GM12878 (cell line): ENCODE measurements around the gene DYDC2. TPM values are rescaled to one million over a fixed set of nuclear protein-coding genes. Genes with fewer than 3 reads are reported as not detected.

Experiments used
- ATAC-seq: fragments of 200-7000 bp; cut with Tn5 transposase; 3 replicates; pipeline ENCODE4 v1.9.1; 2020; ENCODE audit warnings: mild to moderate bottlenecking, moderate library complexity
- BruUV-seq: library from RNA; stranded (reverse); fragments of 400-500 nt; replicated peaks from 2 replicates; lab custom pipeline; 2021; lab: Mats Ljungman, UMichigan
- CTCF ChIA-PET: fragments of 300-600 bp; sonication (Branson Sonifier 250); formaldehyde crosslinking; extraction: SDS; loops from one replicate; lab custom pipeline; 2021; ENCODE audit warnings: inconsistent platforms; lab: Yijun Ruan, JAX
- POLR2A ChIA-PET: fragments of 350-600 bp; formaldehyde crosslinking; extraction: SDS; loops from one replicate; lab custom pipeline; 2021; ENCODE audit warnings: inconsistent platforms; lab: Charles Lee
- RAD21 ChIA-PET: fragments of 300-600 bp; sonication (Branson Sonifier 250); formaldehyde crosslinking; loops from one replicate; lab custom pipeline; 2023; ENCODE audit warnings: antibody characterized with exemption; ENCODE audit not compliant: unreplicated experiment; lab: Charles Lee
- SMC1A ChIA-PET: fragments of 300-600 bp; sonication (Branson Sonifier 250); formaldehyde crosslinking; loops from one replicate; lab custom pipeline; 2023; ENCODE audit not compliant: unreplicated experiment, uncharacterized antibody; lab: Charles Lee
- DNase-seq: peaks from one replicate; pipeline ENCODE4 v3.0.0-alpha.2; 2011; ENCODE audit warnings: low read depth, low spot score
- FAIRE-seq: peaks from 3 replicates; lab custom pipeline; 2011; peaks lifted over from hg19 to GRCh38; lab: Jason Lieb, UNC
- H2AFZ ChIP-seq: 2 replicates; pipeline ENCODE4 v1.6.0; 2011; ENCODE audit warnings: low read depth, low read length, control low read depth; ENCODE audit not compliant: control insufficient read depth
- H3K27ac ChIP-seq: 2 replicates; pipeline ENCODE4 v1.5.1; 2011; ENCODE audit warnings: control low read depth; ENCODE audit not compliant: control insufficient read depth, insufficient read depth
- H3K27me3 ChIP-seq, 2 experiments: replicated peaks in 1 of 2; 2 replicates each; pipeline versions ENCODE4 v1.6.0 to v1.6.1; 2011; ENCODE audit warnings: low read length in 1 of 2; ENCODE audit not compliant: control insufficient read depth in 2 of 2, insufficient read depth in 2 of 2
- H3K36me3 ChIP-seq, 2 experiments: 2 replicates each; pipeline ENCODE4 v1.5.1; 2011; ENCODE audit warnings: low read length in 1 of 2; ENCODE audit not compliant: control insufficient read depth in 2 of 2, insufficient read depth in 2 of 2
- H3K4me1 ChIP-seq: 2 replicates; pipeline ENCODE4 v1.6.1; 2011; ENCODE audit warnings: mild to moderate bottlenecking, low read length, moderate library complexity, mixed read lengths; ENCODE audit not compliant: control insufficient read depth, insufficient read depth
- H3K4me2 ChIP-seq: 2 replicates; pipeline ENCODE4 v1.6.0; 2011; ENCODE audit warnings: control low read depth; ENCODE audit not compliant: control insufficient read depth, insufficient read depth
- H3K4me3 ChIP-seq: fragments of 200-600 bp; sonication (generic); 2 replicates; pipeline ENCODE4 v1.5.1; 2016
- H3K79me2 ChIP-seq: 2 replicates; pipeline ENCODE4 v1.6.0; 2011; ENCODE audit warnings: low read length; ENCODE audit not compliant: control insufficient read depth, insufficient read depth
- H3K9ac ChIP-seq: 2 replicates; pipeline ENCODE4 v1.8.0; 2011; ENCODE audit warnings: low read length, control low read depth, mixed read lengths; ENCODE audit not compliant: control insufficient read depth, insufficient read depth
- H3K9me3 ChIP-seq: replicated peaks from 3 replicates; pipeline ENCODE4 v1.5.1; 2011; ENCODE audit warnings: mild to moderate bottlenecking, low read length; ENCODE audit not compliant: control insufficient read depth, insufficient read depth
- H4K20me1 ChIP-seq: 2 replicates; pipeline ENCODE4 v1.6.0; 2011; ENCODE audit not compliant: control insufficient read depth, insufficient read depth
- MXI1 ChIP-seq: fragments of 150-350 bp; IDR thresholded peaks from 2 replicates; pipeline ENCODE4 v1.6.1; 2011; ENCODE audit warnings: low read depth, mild to moderate bottlenecking, inconsistent platforms, low read length, improper control_type of control experiment
- POU2F2 ChIP-seq: IDR thresholded peaks from 3 replicates; pipeline ENCODE4 v1.6.1; 2011; ENCODE audit warnings: low read depth, mild to moderate bottlenecking, low read length, borderline replicate concordance
- WGBS: methylation state at CpG from one replicate; pipeline ENCODE4 v1.1.6; 2016; ENCODE audit warnings: low lambda C conversion rate; ENCODE audit not compliant: insufficient replicate concordance, insufficient coverage; ENCODE audit errors: missing lambda C conversion rate; 5-methylcytosine and 5-hydroxymethylcytosine counted together
- in situ Hi-C: fragments of 300-500 bp; cut with MboI; formaldehyde crosslinking; loops from 9 replicates; pipeline ENCODE4 v1.14.3; 2018; ENCODE audit warnings: mixed read lengths
- intact Hi-C: fragments of 100-400 bp; cut with micrococcal nuclease; formaldehyde crosslinking; loops from one replicate; pipeline ENCODE4 v1.14.2; 2022; ENCODE audit not compliant: unreplicated experiment
- polyA plus RNA-seq, 11 experiments: library from polyadenylated mRNA; depleted of rRNA in 4 of 11; unstranded in 6 of 11; stranded (reverse) in 5 of 11; fragments of >200 nt; fragmentation: Nextera tagmentation in 4 of 11; fragmentation: Illumina TruSeq in 1 of 11; extraction: Ambion mirVana in 4 of 11; extraction: Trizol in 1 of 11; gene quantifications; 1 replicate in 1 of 11; 2 replicates in 10 of 11; pipeline versions ENCODE4 v1.2.1 to v1.2.3, GENCODE V29; 2011 to 2016; ENCODE audit warnings: inconsistent platforms in 2 of 11, missing spikeins in 2 of 11, low read depth in 1 of 11
- total RNA-seq, 4 experiments: library from RNA; depleted of rRNA in 3 of 4; stranded (reverse); fragments of >200 nt in 3 of 4; fragmentation: Illumina TruSeq in 1 of 4; extraction: Trizol in 1 of 4; gene quantifications; 2 replicates each; pipeline versions ENCODE4 v1.2.1 to v1.2.3, GENCODE V29; 2013 to 2021
- TF ChIP-seq, protein P1 (sequence below): fragments of 450-650 bp; formaldehyde crosslinking; IDR thresholded peaks from 2 replicates; pipeline ENCODE4 v1.4.0; 2022; ENCODE audit warnings: mild to moderate bottlenecking, moderate library complexity
- TF ChIP-seq, protein P2 (sequence below): fragments of 450-650 bp; IDR thresholded peaks from 2 replicates; pipeline ENCODE4 v1.6.1; 2018; ENCODE audit warnings: mild to moderate bottlenecking, low read depth, moderate library complexity; ENCODE audit not compliant: partially characterized antibody
- TF ChIP-seq, protein P3 (sequence below): fragments of 450-650 bp; IDR thresholded peaks from 2 replicates; pipeline ENCODE4 v1.6.1; 2017; ENCODE audit warnings: antibody characterized with exemption, mild to moderate bottlenecking, moderate library complexity

The DYDC2 gene
- total and polyA plus RNA-seq, 10 of the 15 experiments (the other 5 are each of a cell fraction or from before 2014, with no cell fraction given): 0.18 TPM; not detected in 9

GRCh38 chr10:80319725-80320290, 36.8 kb upstream of the DYDC2 start:
- in situ Hi-C loops (no loop called here), intact Hi-C loops (no loop called here)
- H3K4me1 ChIP-seq: no peaks in the 10 kb centered on the region
- ATAC-seq (no peak), FAIRE-seq (no peak), DNase-seq (no peak)
- H3K4me2 ChIP-seq: no peak overlapping the region
- ChIA-PET SMC1A (no interaction called here), POLR2A (no interaction called here), CTCF (no interaction called here), RAD21 (no interaction called here)
- 21% methylated on average over 2 of the region's 2 CpGs for WGBS
- no peak overlapping the region for H3K9ac ChIP-seq
- H3K79me2 ChIP-seq: no peaks in the 10 kb centered on the region
- H2AFZ ChIP-seq: no peak overlapping the region
- no peak overlapping the region for H3K4me3 ChIP-seq
- H4K20me1 ChIP-seq: no peaks in the 10 kb centered on the region
- H3K36me3 ChIP-seq: no peaks in the 10 kb centered on the region
- H3K27ac ChIP-seq: no peak overlapping the region
- no peak for TF ChIP-seq MXI1
- TF ChIP-seq, protein P1, sequence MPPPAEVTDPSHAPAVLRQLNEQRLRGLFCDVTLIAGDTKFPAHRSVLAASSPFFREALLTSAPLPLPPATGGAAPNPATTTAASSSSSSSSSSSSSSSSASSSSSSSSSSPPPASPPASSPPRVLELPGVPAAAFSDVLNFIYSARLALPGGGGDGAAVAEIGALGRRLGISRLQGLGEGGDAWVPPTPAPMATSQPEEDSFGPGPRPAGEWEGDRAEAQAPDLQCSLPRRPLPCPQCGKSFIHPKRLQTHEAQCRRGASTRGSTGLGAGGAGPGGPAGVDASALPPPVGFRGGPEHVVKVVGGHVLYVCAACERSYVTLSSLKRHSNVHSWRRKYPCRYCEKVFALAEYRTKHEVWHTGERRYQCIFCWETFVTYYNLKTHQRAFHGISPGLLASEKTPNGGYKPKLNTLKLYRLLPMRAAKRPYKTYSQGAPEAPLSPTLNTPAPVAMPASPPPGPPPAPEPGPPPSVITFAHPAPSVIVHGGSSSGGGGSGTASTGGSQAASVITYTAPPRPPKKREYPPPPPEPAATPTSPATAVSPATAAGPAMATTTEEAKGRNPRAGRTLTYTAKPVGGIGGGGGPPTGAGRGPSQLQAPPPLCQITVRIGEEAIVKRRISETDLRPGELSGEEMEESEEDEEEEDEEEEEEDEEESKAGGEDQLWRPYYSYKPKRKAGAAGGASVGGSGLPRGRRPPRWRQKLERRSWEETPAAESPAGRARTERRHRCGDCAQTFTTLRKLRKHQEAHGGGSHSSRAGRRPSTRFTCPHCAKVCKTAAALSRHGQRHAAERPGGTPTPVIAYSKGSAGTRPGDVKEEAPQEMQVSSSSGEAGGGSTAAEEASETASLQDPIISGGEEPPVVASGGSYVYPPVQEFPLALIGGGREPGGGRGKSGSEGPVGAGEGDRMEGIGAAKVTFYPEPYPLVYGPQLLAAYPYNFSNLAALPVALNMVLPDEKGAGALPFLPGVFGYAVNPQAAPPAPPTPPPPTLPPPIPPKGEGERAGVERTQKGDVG (CRISPR knock-in tag): no peak
- no peak for TF ChIP-seq POU2F2
- H3K27me3 ChIP-seq: peaks cover 0 to 1% of the 10 kb centered on the region in 2 experiments; a peak in 2 of 4 replicates
- BruUV-seq: no TSS peak
- no peaks in the 10 kb centered on the region for H3K9me3 ChIP-seq

DNA sequence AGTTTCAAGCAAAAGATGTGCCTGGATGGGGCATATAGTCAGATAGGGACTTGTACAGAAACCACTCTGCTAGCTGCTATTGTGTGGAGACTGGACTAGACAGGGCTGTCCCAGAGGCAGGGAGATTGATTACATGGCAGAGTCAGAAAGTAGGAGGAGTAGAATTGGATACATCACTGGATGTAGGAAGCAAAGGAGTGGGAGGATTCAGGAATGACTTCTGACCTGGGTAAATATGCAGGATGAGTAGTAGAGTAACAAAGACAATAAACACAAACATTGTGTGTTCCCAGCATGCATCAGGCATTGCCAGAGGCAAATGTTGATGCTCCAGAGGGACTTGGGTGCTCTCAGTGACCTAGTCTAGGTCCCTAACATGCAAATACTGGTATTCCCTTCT, 36.2 kb upstream of the DYDC2 start:
- H4K20me1 ChIP-seq: no peaks in the 10 kb centered on the region
- H3K27ac ChIP-seq: no peak overlapping the region
- ChIA-PET RAD21 (no interaction called here), POLR2A (no interaction called here), CTCF (no interaction called here), SMC1A (no interaction called here)
- in situ Hi-C loops: no loop called here
- BruUV-seq: no TSS peak
- intact Hi-C loops: no loop called here
- H3K79me2 ChIP-seq: no peaks in the 10 kb centered on the region
- peaks cover 0 to 1% of the 10 kb centered on the region in 2 experiments; a peak in 2 of 4 replicates for H3K27me3 ChIP-seq
- DNase-seq (no peak), ATAC-seq (no peak), FAIRE-seq (no peak)
- TF ChIP-seq, protein P2, sequence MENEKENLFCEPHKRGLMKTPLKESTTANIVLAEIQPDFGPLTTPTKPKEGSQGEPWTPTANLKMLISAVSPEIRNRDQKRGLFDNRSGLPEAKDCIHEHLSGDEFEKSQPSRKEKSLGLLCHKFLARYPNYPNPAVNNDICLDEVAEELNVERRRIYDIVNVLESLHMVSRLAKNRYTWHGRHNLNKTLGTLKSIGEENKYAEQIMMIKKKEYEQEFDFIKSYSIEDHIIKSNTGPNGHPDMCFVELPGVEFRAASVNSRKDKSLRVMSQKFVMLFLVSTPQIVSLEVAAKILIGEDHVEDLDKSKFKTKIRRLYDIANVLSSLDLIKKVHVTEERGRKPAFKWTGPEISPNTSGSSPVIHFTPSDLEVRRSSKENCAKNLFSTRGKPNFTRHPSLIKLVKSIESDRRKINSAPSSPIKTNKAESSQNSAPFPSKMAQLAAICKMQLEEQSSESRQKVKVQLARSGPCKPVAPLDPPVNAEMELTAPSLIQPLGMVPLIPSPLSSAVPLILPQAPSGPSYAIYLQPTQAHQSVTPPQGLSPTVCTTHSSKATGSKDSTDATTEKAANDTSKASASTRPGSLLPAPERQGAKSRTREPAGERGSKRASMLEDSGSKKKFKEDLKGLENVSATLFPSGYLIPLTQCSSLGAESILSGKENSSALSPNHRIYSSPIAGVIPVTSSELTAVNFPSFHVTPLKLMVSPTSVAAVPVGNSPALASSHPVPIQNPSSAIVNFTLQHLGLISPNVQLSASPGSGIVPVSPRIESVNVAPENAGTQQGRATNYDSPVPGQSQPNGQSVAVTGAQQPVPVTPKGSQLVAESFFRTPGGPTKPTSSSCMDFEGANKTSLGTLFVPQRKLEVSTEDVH: no peak
- TF ChIP-seq, protein P3, sequence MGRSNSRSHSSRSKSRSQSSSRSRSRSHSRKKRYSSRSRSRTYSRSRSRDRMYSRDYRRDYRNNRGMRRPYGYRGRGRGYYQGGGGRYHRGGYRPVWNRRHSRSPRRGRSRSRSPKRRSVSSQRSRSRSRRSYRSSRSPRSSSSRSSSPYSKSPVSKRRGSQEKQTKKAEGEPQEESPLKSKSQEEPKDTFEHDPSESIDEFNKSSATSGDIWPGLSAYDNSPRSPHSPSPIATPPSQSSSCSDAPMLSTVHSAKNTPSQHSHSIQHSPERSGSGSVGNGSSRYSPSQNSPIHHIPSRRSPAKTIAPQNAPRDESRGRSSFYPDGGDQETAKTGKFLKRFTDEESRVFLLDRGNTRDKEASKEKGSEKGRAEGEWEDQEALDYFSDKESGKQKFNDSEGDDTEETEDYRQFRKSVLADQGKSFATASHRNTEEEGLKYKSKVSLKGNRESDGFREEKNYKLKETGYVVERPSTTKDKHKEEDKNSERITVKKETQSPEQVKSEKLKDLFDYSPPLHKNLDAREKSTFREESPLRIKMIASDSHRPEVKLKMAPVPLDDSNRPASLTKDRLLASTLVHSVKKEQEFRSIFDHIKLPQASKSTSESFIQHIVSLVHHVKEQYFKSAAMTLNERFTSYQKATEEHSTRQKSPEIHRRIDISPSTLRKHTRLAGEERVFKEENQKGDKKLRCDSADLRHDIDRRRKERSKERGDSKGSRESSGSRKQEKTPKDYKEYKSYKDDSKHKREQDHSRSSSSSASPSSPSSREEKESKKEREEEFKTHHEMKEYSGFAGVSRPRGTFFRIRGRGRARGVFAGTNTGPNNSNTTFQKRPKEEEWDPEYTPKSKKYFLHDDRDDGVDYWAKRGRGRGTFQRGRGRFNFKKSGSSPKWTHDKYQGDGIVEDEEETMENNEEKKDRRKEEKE: no peak
- no peak overlapping the region for H2AFZ ChIP-seq
- H3K9me3 ChIP-seq: no peaks in the 10 kb centered on the region
- no peaks in the 10 kb centered on the region for H3K4me1 ChIP-seq
- no peak overlapping the region for H3K4me2 ChIP-seq
- H3K36me3 ChIP-seq: no peaks in the 10 kb centered on the region
- no peak overlapping the region for H3K9ac ChIP-seq
- no peak overlapping the region for H3K4me3 ChIP-seq
